Chondrocyte (in vitro differentiated cells): Measurements from ENCODE around the gene NEU3. TPM values are rescaled to one million over a fixed set of nuclear protein-coding genes. Genes with fewer than 3 reads are reported as not detected.

Experiments used
- DNase-seq: peaks from one replicate; pipeline ENCODE4 v3.0.0; 2021; ENCODE audit warnings: mixed read lengths, low spot score
- H3K27ac Mint-ChIP-seq: one replicate; pipeline ENCODE4 v1.8.0; 2021; ENCODE audit warnings: mild to moderate bottlenecking, moderate library complexity, mixed read lengths; ENCODE audit not compliant: unreplicated experiment
- H3K27me3 Mint-ChIP-seq: 2 replicates; pipeline ENCODE4 v1.8.0; 2021; ENCODE audit warnings: low read depth, mixed read lengths
- H3K36me3 Mint-ChIP-seq: 2 replicates; pipeline ENCODE4 v1.8.0; 2021; ENCODE audit warnings: low read depth, mixed read lengths
- H3K4me1 Mint-ChIP-seq: 2 replicates; pipeline ENCODE4 v1.8.0; 2021; ENCODE audit warnings: low read depth, mild to moderate bottlenecking, mixed read lengths
- H3K4me3 Mint-ChIP-seq: one replicate; pipeline ENCODE4 v1.8.0; 2021; ENCODE audit warnings: mild to moderate bottlenecking, moderate library complexity, mixed read lengths; ENCODE audit not compliant: unreplicated experiment
- H3K9me3 Mint-ChIP-seq: 2 replicates; pipeline ENCODE4 v1.8.0; 2021; ENCODE audit warnings: low read depth, mixed read lengths
- CTCF ChIP-seq: fragments of 200-600 bp; sonication (generic); IDR thresholded peaks from 2 replicates; pipeline ENCODE4 v1.5.0; 2021; ENCODE audit warnings: antibody characterized with exemption, mild to moderate bottlenecking, moderate library complexity
- total RNA-seq: library from RNA; stranded (reverse); gene quantifications from 3 replicates; pipeline ENCODE4 v1.2.1, GENCODE V29; 2021

NEU3 gene
- total RNA-seq, 1 donor from 2014 or later: 9.4 TPM

- H3K9me3 Mint-ChIP-seq: peaks cover 9% of the 10 kb centered on the region
- DNase-seq: no peak
Measured at GRCh38 chr11:75022759-75023396, 34.1 kb downstream of the NEU3 start.

GRCh38 chr11:75023446-75024067 lies 34.8 kb downstream of the NEU3 start:
- Mint-ChIP-seq H3K27ac (no peak overlapping the region), H3K27me3 (peaks cover 11% of the 10 kb centered on the region), H3K9me3 (peaks cover 4% of the 10 kb centered on the region), H3K4me1 (no peaks in the 10 kb centered on the region), H3K4me3 (no peak overlapping the region), H3K36me3 (peaks cover 5% of the 10 kb centered on the region)
- no peak for DNase-seq
- no peak for TF ChIP-seq CTCF

More at GRCh38 chr11:75022759-75023396, 34.1 kb downstream of the NEU3 start:
- Mint-ChIP-seq H3K4me3 (no peak overlapping the region), H3K36me3 (peaks cover 6% of the 10 kb centered on the region), H3K27me3 (peaks cover 7% of the 10 kb centered on the region), H3K4me1 (no peaks in the 10 kb centered on the region), H3K27ac (no peak overlapping the region)
- peak; percentile 97 for TF ChIP-seq CTCF

- Mint-ChIP-seq H3K27me3 (peaks cover 13% of the 10 kb centered on the region), H3K4me1 (no peaks in the 10 kb centered on the region), H3K27ac (no peak overlapping the region), H3K4me3 (no peak overlapping the region), H3K9me3 (no peaks in the 10 kb centered on the region), H3K36me3 (peaks cover 1% of the 10 kb centered on the region)
- no peak for TF ChIP-seq CTCF
- DNase-seq: no peak
Measured at GRCh38 chr11:75024068-75024449, 35.3 kb downstream of the NEU3 start.

- Mint-ChIP-seq H3K27me3 (peaks cover 15% of the 10 kb centered on the region), H3K4me1 (no peaks in the 10 kb centered on the region), H3K4me3 (no peak overlapping the region), H3K27ac (no peak overlapping the region), H3K9me3 (no peaks in the 10 kb centered on the region), H3K36me3 (peaks cover 1% of the 10 kb centered on the region)
- DNase-seq: no peak
- TF ChIP-seq CTCF: no peak
Measured at GRCh38 chr11:75024764-75025211, 36.1 kb downstream of the NEU3 start.

- Mint-ChIP-seq H3K4me3 (no peak overlapping the region), H3K27me3 (peaks cover 15% of the 10 kb centered on the region), H3K27ac (no peak overlapping the region), H3K9me3 (no peaks in the 10 kb centered on the region), H3K4me1 (no peaks in the 10 kb centered on the region), H3K36me3 (peaks cover 1% of the 10 kb centered on the region)
- DNase-seq: no peak
- no peak for TF ChIP-seq CTCF
Measured at GRCh38 chr11:75025561-75025960, 36.8 kb downstream of the NEU3 start.
